Measurements from ENCODE around the gene NHS.

Gene NHS

GRCh38 chrX:17689971-17690409 is 315.0 kb downstream of the NHS start:
- DNase-seq, result peak; percentile 35

GRCh38 chrX:17692709-17693346 is 317.8 kb downstream of the NHS start:
- DNase-seq, result no peak

GRCh38 chrX:17697191-17697590 is 322.2 kb downstream of the NHS start:
- no peak for DNase-seq

- DNase-seq, result no peak
Measured at GRCh38 chrX:17700976-17701375, 326.0 kb downstream of the NHS start.

- no peak for DNase-seq
Measured at GRCh38 chrX:17703201-17703600, 328.2 kb downstream of the NHS start.

GRCh38 chrX:17705211-17705610 is 330.2 kb downstream of the NHS start:
- no peak for DNase-seq

- DNase-seq, result no peak
Measured at GRCh38 chrX:17706676-17707075, 331.7 kb downstream of the NHS start.

- DNase-seq, result no peak
Measured at GRCh38 chrX:17707731-17708130, 332.7 kb downstream of the NHS start.

GRCh38 chrX:17710871-17711301 is 335.9 kb downstream of the NHS start:
- no peak for DNase-seq

- DNase-seq, result no peak
Measured at GRCh38 chrX:17713288-17713687, 338.3 kb downstream of the NHS start.

GRCh38 chrX:17718649-17719165 is 343.7 kb downstream of the NHS start:
- no peak for DNase-seq

GRCh38 chrX:17719711-17720110 is 344.7 kb downstream of the NHS start:
- no peak for DNase-seq

GRCh38 chrX:17721715-17722114 is 346.7 kb downstream of the NHS start:
- no peak for DNase-seq

- DNase-seq, result no peak
Measured at GRCh38 chrX:17725181-17725580, 350.2 kb downstream of the NHS start.

GRCh38 chrX:17732138-17732783 is 357.3 kb downstream of the NHS start:
- DNase-seq, result no peak

GRCh38 chrX:17735406-17735805 is 360.4 kb downstream of the NHS start:
- DNase-seq, result no peak

- no peak for DNase-seq
Measured at GRCh38 chrX:17736478-17736855, 361.5 kb downstream of the NHS start.

- peak; percentile 87 for DNase-seq
Measured at GRCh38 chrX:17736856-17737709, 362.1 kb downstream of the NHS start, which contains the start of gene SCML1. Gene SCML1 (plus strand): TSS chrX:17737493. CDS start chrX:17744187, 6,694 bp downstream.

- no peak for DNase-seq
Measured at GRCh38 chrX:17737710-17737985, 362.6 kb downstream of the NHS start.

GRCh38 chrX:17737986-17738713 is 363.1 kb downstream of the NHS start:
- no peak for DNase-seq

GRCh38 chrX:17738737-17739535 is 363.9 kb downstream of the NHS start:
- DNase-seq, result no peak
